DOHH2 (cell line): ENCODE results near the gene ARHGEF16.

Experiments
- EZH2phosphoT487 ChIP-seq: fragments of 200-600 bp; sonication (generic); IDR thresholded peaks from 2 replicates; pipeline ENCODE4 v1.6.1; 2017; ENCODE audit warnings: borderline replicate concordance, mild to moderate bottlenecking, antibody characterized with exemption, low read length, moderate library complexity, mixed read lengths
- TF ChIP-seq, protein P1 (sequence below): fragments of 200-600 bp; sonication (generic); IDR thresholded peaks from one replicate; pipeline ENCODE4 v1.5.1; 2014; ENCODE audit warnings: antibody characterized with exemption, mild to moderate bottlenecking, low read depth, low read length; ENCODE audit not compliant: poor library complexity, severe bottlenecking

DNA sequence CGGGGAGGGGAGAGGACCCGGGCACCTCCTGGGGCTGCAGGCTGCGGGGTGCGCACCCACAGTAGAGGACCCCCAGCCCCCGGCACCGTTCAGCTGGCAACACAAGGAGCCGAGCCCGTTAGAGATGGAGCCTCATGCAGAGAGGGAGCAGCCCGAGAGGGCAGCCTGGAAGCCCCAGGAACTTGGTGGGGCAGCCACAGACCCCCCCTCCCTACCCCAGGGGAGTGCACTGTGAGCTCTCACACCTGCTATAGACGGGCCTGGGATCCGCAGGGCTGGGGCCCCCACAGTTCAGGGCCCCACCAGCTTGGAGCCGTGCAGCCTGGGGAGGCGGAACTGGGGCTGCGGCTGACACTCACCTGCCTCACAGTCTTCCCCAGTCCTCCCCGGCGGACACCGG is 47.0 kb downstream of the ARHGEF16 start:
- TF ChIP-seq, protein P1, sequence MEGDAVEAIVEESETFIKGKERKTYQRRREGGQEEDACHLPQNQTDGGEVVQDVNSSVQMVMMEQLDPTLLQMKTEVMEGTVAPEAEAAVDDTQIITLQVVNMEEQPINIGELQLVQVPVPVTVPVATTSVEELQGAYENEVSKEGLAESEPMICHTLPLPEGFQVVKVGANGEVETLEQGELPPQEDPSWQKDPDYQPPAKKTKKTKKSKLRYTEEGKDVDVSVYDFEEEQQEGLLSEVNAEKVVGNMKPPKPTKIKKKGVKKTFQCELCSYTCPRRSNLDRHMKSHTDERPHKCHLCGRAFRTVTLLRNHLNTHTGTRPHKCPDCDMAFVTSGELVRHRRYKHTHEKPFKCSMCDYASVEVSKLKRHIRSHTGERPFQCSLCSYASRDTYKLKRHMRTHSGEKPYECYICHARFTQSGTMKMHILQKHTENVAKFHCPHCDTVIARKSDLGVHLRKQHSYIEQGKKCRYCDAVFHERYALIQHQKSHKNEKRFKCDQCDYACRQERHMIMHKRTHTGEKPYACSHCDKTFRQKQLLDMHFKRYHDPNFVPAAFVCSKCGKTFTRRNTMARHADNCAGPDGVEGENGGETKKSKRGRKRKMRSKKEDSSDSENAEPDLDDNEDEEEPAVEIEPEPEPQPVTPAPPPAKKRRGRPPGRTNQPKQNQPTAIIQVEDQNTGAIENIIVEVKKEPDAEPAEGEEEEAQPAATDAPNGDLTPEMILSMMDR, result no peak
- no peak for TF ChIP-seq EZH2phosphoT487
